Activated gamma-delta T cell treated with Interleukin-2 at 50 U/mL for 16 hours (primary cell): Measurements from ENCODE around the gene ZNF165.
"Not testable (repeated sequence)": the region's sequence is repeated elsewhere in the genome, so short reads cannot be mapped to it uniquely, and the experiment has no call there.

Experiments used
- DNase-seq: peaks from one replicate; pipeline ENCODE4 v3.0.0-alpha.2; 2020

ZNF165 gene

GRCh38 chr6:28122283-28122682 lies 41.9 kb downstream of the ZNF165 start:
- not testable (repeated sequence) for DNase-seq

- DNase-seq, result peak; percentile 78
Observed at GRCh38 chr6:28124350-28124970, 44.1 kb downstream of the ZNF165 start, which contains the start of gene ZSCAN16. Gene ZSCAN16, plus strand, starts transcription at chr6:28124609. Its CDS starts 835 bp downstream, at chr6:28125444.

GRCh38 chr6:28124971-28125353 lies 44.6 kb downstream of the ZNF165 start:
- no peak for DNase-seq

GRCh38 chr6:28125401-28125800 lies 45.0 kb downstream of the ZNF165 start:
- DNase-seq, result no peak

GRCh38 chr6:28134015-28134414 lies 53.6 kb downstream of the ZNF165 start:
- DNase-seq, result no peak

- DNase-seq, result no peak
Observed at GRCh38 chr6:28134716-28135115, 54.3 kb downstream of the ZNF165 start.

GRCh38 chr6:28135393-28135792 lies 55.0 kb downstream of the ZNF165 start:
- no peak for DNase-seq

- DNase-seq, result peak; percentile 75
Observed at GRCh38 chr6:28136585-28137504, 56.5 kb downstream of the ZNF165 start.

- no peak for DNase-seq
Observed at GRCh38 chr6:28137505-28137981, 57.2 kb downstream of the ZNF165 start.
